ENCODE results near the gene FAM161A.
A peak's percentile ranks its signal among the peaks of the same experiment; 100 is the strongest.
"Not testable (repeated sequence)": the region's sequence is repeated elsewhere in the genome, so short reads cannot be mapped to it uniquely, and the experiment has no call there.

FAM161A gene

GRCh38 chr2:61841286-61841685 lies 12.6 kb downstream of the FAM161A start:
- no peak for DNase-seq

- no peak for DNase-seq
Measured at GRCh38 chr2:61834893-61835292, 19.0 kb downstream of the FAM161A start.

- DNase-seq = no peak
Measured at GRCh38 chr2:61833971-61834370, 19.9 kb downstream of the FAM161A start.

- no peak for DNase-seq
Measured at GRCh38 chr2:61832183-61832841, 21.5 kb downstream of the FAM161A start.

GRCh38 chr2:61822255-61822654 lies 31.6 kb downstream of the FAM161A start:
- DNase-seq = no peak

- peak in 1 of 51 donors; percentile 2 for DNase-seq
Measured at GRCh38 chr2:61816480-61817355, 37.1 kb downstream of the FAM161A start.

- no peak for DNase-seq
Measured at GRCh38 chr2:61814539-61815160, 39.2 kb downstream of the FAM161A start.

GRCh38 chr2:61813314-61813713 lies 40.5 kb downstream of the FAM161A start:
- DNase-seq = not testable (repeated sequence)

GRCh38 chr2:61811821-61812220 lies 42.0 kb downstream of the FAM161A start:
- no peak for DNase-seq

GRCh38 chr2:61810203-61810602 lies 43.7 kb downstream of the FAM161A start:
- DNase-seq = not testable (repeated sequence)

- DNase-seq = not testable (repeated sequence)
Measured at GRCh38 chr2:61808693-61809092, 45.2 kb downstream of the FAM161A start.

- no peak for DNase-seq
Measured at GRCh38 chr2:61807036-61807757, 46.7 kb downstream of the FAM161A start.

- no peak for DNase-seq
Measured at GRCh38 chr2:61802548-61802947, 51.3 kb downstream of the FAM161A start.

GRCh38 chr2:61799099-61799498 lies 54.8 kb downstream of the FAM161A start:
- DNase-seq = no peak

GRCh38 chr2:61797446-61797845 lies 56.4 kb downstream of the FAM161A start:
- not testable (repeated sequence) for DNase-seq

GRCh38 chr2:61795408-61795807 lies 58.5 kb downstream of the FAM161A start:
- DNase-seq = no peak

GRCh38 chr2:61793389-61793836 lies 60.4 kb downstream of the FAM161A start:
- peak in 33 of 51 donors; percentile 1 to 41 (median 11) for DNase-seq

GRCh38 chr2:61792355-61792890 lies 61.4 kb downstream of the FAM161A start:
- no peak for DNase-seq

- no peak for DNase-seq
Measured at GRCh38 chr2:61789807-61790602, 63.9 kb downstream of the FAM161A start.

- DNase-seq = no peak
Measured at GRCh38 chr2:61787941-61788563, 65.8 kb downstream of the FAM161A start.
